ENCODE data around the gene ERCC6.

GRCh38 chr10:49577182-49577925 lies 38.4 kb upstream of the ERCC6 start:
- TF ChIP-seq CTCF (conservative IDR thresholded peaks at IDR 0.05) = no peak
- TF ChIP-seq EZH2 (IDR thresholded peaks at IDR 0.05; ENCODE audit: low read depth) = no peak

Measured in PC-9 (cell line).